H1 (cell line): ENCODE data around the gene ITPKB. TPM values are rescaled to one million over a fixed set of nuclear protein-coding genes. Genes with fewer than 3 reads are reported as not detected.

ENCODE experiments used
- CTCF ChIA-PET: fragments of 300-600 bp; sonication (Branson Sonifier 250); formaldehyde crosslinking; loops from one replicate; lab custom pipeline; 2021; ENCODE audit not compliant: partially characterized antibody; lab: Charles Lee
- POLR2A ChIA-PET: fragments of 300-600 bp; sonication (Branson Sonifier 250); formaldehyde crosslinking; loops from one replicate; lab custom pipeline; 2021; ENCODE audit warnings: inconsistent platforms; ENCODE audit not compliant: partially characterized antibody; lab: Charles Lee
- DNase-seq, 2 experiments: peaks; one replicate each; pipeline versions ENCODE4 v3.0.0 to v3.0.0-alpha.2; 2010 to 2022; ENCODE audit warnings: low spot score in 2 of 2, low read depth in 1 of 2, mixed read lengths in 1 of 2
- FAIRE-seq: peaks from 2 replicates; lab custom pipeline; 2011; peaks lifted over from hg19 to GRCh38; lab: Jason Lieb, UNC
- H2AFZ ChIP-seq: 2 replicates; pipeline ENCODE4 v1.8.1; 2012; ENCODE audit warnings: low read length, inconsistent platforms
- H2AK5ac ChIP-seq: 2 replicates; pipeline ENCODE4 v1.6.1; 2013; ENCODE audit warnings: low read depth, low read length
- H2BK120ac ChIP-seq: replicated peaks from 2 replicates; pipeline ENCODE3; 2013; ENCODE audit warnings: low read depth, low read length, inconsistent platforms
- H2BK12ac ChIP-seq: 2 replicates; pipeline ENCODE4 v1.6.1; 2013; ENCODE audit warnings: low read depth, low read length
- H2BK15ac ChIP-seq: 2 replicates; pipeline ENCODE4 v1.6.1; 2013; ENCODE audit warnings: low read length
- H2BK20ac ChIP-seq: 2 replicates; pipeline ENCODE4 v1.6.1; 2013; ENCODE audit warnings: low read length
- H2BK5ac ChIP-seq: 2 replicates; pipeline ENCODE4 v1.6.1; 2013; ENCODE audit warnings: low read depth, low read length
- H3K14ac ChIP-seq: 2 replicates; pipeline ENCODE4 v1.6.1; 2013; ENCODE audit warnings: inconsistent platforms; ENCODE audit not compliant: insufficient read length
- H3K18ac ChIP-seq: 2 replicates; pipeline ENCODE4 v1.6.1; 2013; ENCODE audit warnings: low read length; ENCODE audit errors: extremely low read depth
- H3K23ac ChIP-seq: 2 replicates; pipeline ENCODE4 v1.6.1; 2013; ENCODE audit warnings: inconsistent platforms; ENCODE audit not compliant: insufficient read length
- H3K23me2 ChIP-seq: 2 replicates; pipeline ENCODE4 v1.6.1; 2013; ENCODE audit warnings: low read depth, low read length
- H3K27ac ChIP-seq: 2 replicates; pipeline ENCODE4 v1.6.1; 2011; ENCODE audit warnings: low read depth, low read length, inconsistent platforms
- H3K27me3 ChIP-seq, 4 experiments: replicated peaks in 1 of 4; 1 replicate in 1 of 4; 2 replicates in 3 of 4; pipeline versions ENCODE4 v1.6.1 to v1.8.1; 2011 to 2013; ENCODE audit warnings: low read length in 3 of 4, mild to moderate bottlenecking in 3 of 4, inconsistent platforms in 2 of 4, mixed read lengths in 2 of 4, moderate library complexity in 1 of 4; ENCODE audit not compliant: control insufficient read depth in 3 of 4, insufficient read depth in 3 of 4; ENCODE audit errors: extremely low read depth in 1 of 4
- H3K36me3 ChIP-seq, 4 experiments: 2 replicates each; pipeline versions ENCODE4 v1.6.1 to v1.8.1; 2011 to 2013; ENCODE audit warnings: mild to moderate bottlenecking in 4 of 4, low read length in 3 of 4, moderate library complexity in 2 of 4, control low read depth in 1 of 4, inconsistent platforms in 1 of 4; ENCODE audit not compliant: insufficient read depth in 4 of 4, control insufficient read depth in 2 of 4
- H3K4ac ChIP-seq: replicated peaks from 2 replicates; pipeline ENCODE3; 2013; ENCODE audit warnings: low read length, low read depth, mixed read lengths, inconsistent platforms; ENCODE audit not compliant: insufficient read length
- H3K4me1 ChIP-seq, 4 experiments: replicated peaks in 1 of 4; 1 replicate in 1 of 4; 2 replicates in 3 of 4; pipeline versions ENCODE4 v1.6.1 to v1.8.1; 2011 to 2013; ENCODE audit warnings: low read length in 3 of 4, inconsistent platforms in 2 of 4, mixed read lengths in 1 of 4; ENCODE audit not compliant: insufficient read depth in 4 of 4, control insufficient read depth in 3 of 4
- H3K4me2 ChIP-seq, 2 experiments: 2 replicates each; pipeline versions ENCODE4 v1.6.1 to v1.8.1; 2011 to 2013; ENCODE audit warnings: low read depth in 2 of 2, low read length in 2 of 2, control low read depth in 1 of 2, inconsistent platforms in 1 of 2, mild to moderate bottlenecking in 1 of 2; ENCODE audit not compliant: insufficient read depth in 1 of 2
- H3K4me3 ChIP-seq, 4 experiments: fragments of 200-600, 300-600 bp in 1 of 4; sonication (generic), shearing (Covaris generic), sonication (Bioruptor Twin) in 1 of 4; 2 replicates each; pipeline versions ENCODE4 v1.5.1 to v1.8.1; 2011 to 2016; ENCODE audit warnings: low read length in 4 of 4, low read depth in 3 of 4, control low read depth in 2 of 4, inconsistent platforms in 2 of 4, mild to moderate bottlenecking in 2 of 4, mixed read lengths in 1 of 4, moderate library complexity in 1 of 4; ENCODE audit not compliant: insufficient read depth in 2 of 4; ENCODE audit errors: extremely low read depth in 1 of 4
- H3K56ac ChIP-seq: replicated peaks from 2 replicates; pipeline ENCODE3; 2013; ENCODE audit warnings: low read depth, mild to moderate bottlenecking, mixed read lengths, low read length, inconsistent platforms; ENCODE audit not compliant: insufficient read length
- H3K79me1 ChIP-seq: 2 replicates; pipeline ENCODE4 v1.6.1; 2013; ENCODE audit warnings: low read depth, low read length, control low read depth
- H3K79me2 ChIP-seq, 2 experiments: 2 replicates each; pipeline versions ENCODE4 v1.6.1 to v1.8.1; 2012 to 2013; ENCODE audit warnings: low read length in 2 of 2, mild to moderate bottlenecking in 2 of 2, inconsistent platforms in 1 of 2; ENCODE audit not compliant: insufficient read depth in 2 of 2, control insufficient read depth in 1 of 2
- H3K9ac ChIP-seq, 4 experiments: replicated peaks in 1 of 4; 1 replicate in 1 of 4; 2 replicates in 3 of 4; pipeline versions ENCODE4 v1.6.1 to v1.8.1; 2011 to 2013; ENCODE audit warnings: low read depth in 3 of 4, low read length in 3 of 4, control low read depth in 2 of 4, mild to moderate bottlenecking in 2 of 4, moderate library complexity in 2 of 4, inconsistent platforms in 1 of 4; ENCODE audit errors: extremely low read depth in 1 of 4
- H3K9me3 ChIP-seq, 2 experiments: 2 replicates each; pipeline versions ENCODE4 v1.6.1 to v1.8.1; 2012 to 2013; ENCODE audit warnings: mild to moderate bottlenecking in 2 of 2, moderate library complexity in 2 of 2, control low read depth in 1 of 2, inconsistent platforms in 1 of 2, low read depth in 1 of 2, low read length in 1 of 2, mixed read lengths in 1 of 2; ENCODE audit not compliant: insufficient read depth in 2 of 2
- H4K20me1 ChIP-seq, 2 experiments: replicated peaks in 1 of 2; 2 replicates each; pipeline versions ENCODE3 to v1.8.1; 2011 to 2013; ENCODE audit warnings: inconsistent platforms in 2 of 2, low read length in 2 of 2, mild to moderate bottlenecking in 1 of 2; ENCODE audit not compliant: insufficient read depth in 2 of 2, control insufficient read depth in 1 of 2
- H4K5ac ChIP-seq: 2 replicates; pipeline ENCODE4 v1.6.1; 2013; ENCODE audit warnings: low read length, low read depth, mixed read lengths, inconsistent platforms; ENCODE audit not compliant: insufficient read length
- H4K8ac ChIP-seq: 2 replicates; pipeline ENCODE4 v1.8.0; 2013; ENCODE audit warnings: mild to moderate bottlenecking, moderate library complexity, low read length, inconsistent platforms; ENCODE audit not compliant: insufficient read depth; ENCODE audit errors: extremely low read depth
- H4K91ac ChIP-seq: replicated peaks from 2 replicates; pipeline ENCODE3; 2013; ENCODE audit warnings: low read length, mixed read lengths, inconsistent platforms; ENCODE audit not compliant: insufficient read length
- ASH2L ChIP-seq: fragments of 200-600, 300-600 bp; sonication (generic); IDR thresholded peaks from one replicate; pipeline ENCODE4 v1.7.1; 2017; ENCODE audit warnings: low read length
- BCL11A ChIP-seq, 2 experiments: IDR thresholded peaks; one replicate each; pipeline ENCODE4 v1.6.1; 2011; ENCODE audit warnings: low read depth in 2 of 2, low read length in 2 of 2, mild to moderate bottlenecking in 2 of 2
- BRCA1 ChIP-seq: IDR thresholded peaks from 2 replicates; pipeline ENCODE4 v1.6.1; 2012; ENCODE audit warnings: low read depth, low read length, improper control_type of control experiment
- CREB1 ChIP-seq: IDR thresholded peaks from 2 replicates; pipeline ENCODE4 v1.6.1; 2012; ENCODE audit warnings: inconsistent platforms
- EGR1 ChIP-seq: IDR thresholded peaks from 2 replicates; pipeline ENCODE4 v1.6.1; 2011; ENCODE audit warnings: low read depth, low read length, borderline replicate concordance
- EP300 ChIP-seq, 2 experiments: IDR thresholded peaks; 1 replicate in 1 of 2; 2 replicates in 1 of 2; pipeline ENCODE4 v1.6.1; 2011 to 2012; ENCODE audit warnings: low read depth in 2 of 2, low read length in 2 of 2, mild to moderate bottlenecking in 2 of 2, borderline replicate concordance in 1 of 2, inconsistent platforms in 1 of 2, moderate library complexity in 1 of 2
- FOSL1 ChIP-seq: IDR thresholded peaks from 2 replicates; pipeline ENCODE4 v1.6.1; 2011; ENCODE audit warnings: mild to moderate bottlenecking, low read depth, low read length, moderate library complexity; ENCODE audit not compliant: insufficient read depth
- HDAC6 ChIP-seq: IDR thresholded peaks from one replicate; pipeline ENCODE4 v1.7.1; 2012; ENCODE audit warnings: low read depth, mild to moderate bottlenecking, inconsistent platforms, low read length, moderate library complexity
- KDM1A ChIP-seq: fragments of 200-600, 300-600 bp; sonication (generic); IDR thresholded peaks from 2 replicates; pipeline ENCODE4 v1.7.1; 2016; ENCODE audit warnings: mild to moderate bottlenecking, low read length, borderline replicate concordance
- SP4 ChIP-seq: IDR thresholded peaks from 2 replicates; pipeline ENCODE4 v1.6.1; 2012; ENCODE audit warnings: low read length, inconsistent platforms
- YY1 ChIP-seq: IDR thresholded peaks from 2 replicates; pipeline ENCODE4 v1.6.1; 2011; ENCODE audit warnings: low read depth, mild to moderate bottlenecking, low read length
- WGBS, 2 experiments: shearing (Covaris generic) in 1 of 2; methylation state at CpG; one replicate each; pipeline versions ENCODE4 v1.1.6 to v1.1.7; 2013 to 2015; ENCODE audit warnings: low lambda C conversion rate in 2 of 2, mixed read lengths in 2 of 2, inconsistent platforms in 1 of 2, low coverage in 1 of 2, missing lambda C conversion rate in 1 of 2; ENCODE audit not compliant: insufficient replicate concordance in 2 of 2, insufficient coverage in 1 of 2, insufficient read length in 1 of 2; ENCODE audit errors: extremely low coverage in 1 of 2, missing lambda C conversion rate in 1 of 2; 5-methylcytosine and 5-hydroxymethylcytosine counted together
- polyA plus RNA-seq, 7 experiments: library from polyadenylated mRNA; depleted of rRNA in 3 of 7; stranded (reverse) in 5 of 7; unstranded in 2 of 7; fragments of >200 nt in 5 of 7; fragments of 200-250 nt in 2 of 7; gene quantifications; 1 replicate in 5 of 7; 2 replicates in 1 of 7; 4 replicates in 1 of 7; pipeline versions ENCODE4 v1.2.1 to v1.2.3, GENCODE V29; 2011 to 2013; ENCODE audit warnings: missing spikeins in 2 of 7, mixed read lengths in 2 of 7
- total RNA-seq: library from RNA; stranded (reverse); fragmentation: NEBNext Ultra II Directional; extraction: Animal tissue kit (Norgen Biotek cat#: 25700); gene quantifications from 2 replicates; pipeline ENCODE4 v1.2.1, GENCODE V29; 2021

The ITPKB gene
- total and polyA plus RNA-seq, 2 of the 8 experiments (the other 6 are each of a cell fraction or from before 2014, with no cell fraction given): 1.7 to 4.8 TPM

GRCh38 chr1:226609836-226610455 lies 129.1 kb downstream of the ITPKB start:
- Histone ChIP-seq H3K23me2 (no peaks in the 10 kb centered on the region), H3K79me2 (no peaks in the 10 kb centered on the region), H3K23ac (no peak overlapping the region), H2AK5ac (no peak overlapping the region), H3K4ac (no peak overlapping the region), H2BK120ac (no peak overlapping the region), H2BK5ac (no peak overlapping the region), H4K5ac (no peak overlapping the region)
- FAIRE-seq: no peak
- TF ChIP-seq SP4: no peak
- TF ChIP-seq CREB1: no peak
- TF ChIP-seq YY1: no peak
- no peak for TF ChIP-seq EGR1
- TF ChIP-seq BRCA1: no peak
- TF ChIP-seq FOSL1: no peak
- TF ChIP-seq BCL11A (IDR thresholded peaks at IDR 0.05; ENCODE audit: low read depth in 2 of 2, low read length in 2 of 2): no peak
- TF ChIP-seq HDAC6: no peak
- no peak for TF ChIP-seq EP300 (IDR thresholded peaks at IDR 0.05; ENCODE audit: borderline replicate concordance in 1 of 2, low read depth in 2 of 2, low read length in 2 of 2)
- TF ChIP-seq ASH2L: no peak
- no peak for TF ChIP-seq KDM1A
- TF ChIP-seq, all 59 proteins: peak for 0
- Histone ChIP-seq H3K4me2 (no peak overlapping the region), H3K9me3 (no peaks in the 10 kb centered on the region), H3K56ac (no peak overlapping the region), H2BK12ac (no peak overlapping the region), H3K4me3 (no peak overlapping the region), H3K14ac (no peak overlapping the region), H3K27ac (no peak overlapping the region), H3K27me3 (no peaks in the 10 kb centered on the region), H2AFZ (no peak overlapping the region), H3K4me1 (peaks cover 0 to 18% (median 11%) of the 10 kb centered on the region in 4 experiments; a peak in 6 of 7 replicates), H3K36me3 (no peaks in the 10 kb centered on the region), H3K79me1 (0 out of 2 replicates have a peak, but pooled peaks cover 2% of the 10 kb centered on the region), H4K8ac (peak overlapping the region; percentile 18; the same call in 1 of the 2 replicates), H3K18ac (no peak overlapping the region), H4K20me1 (no peaks in the 10 kb centered on the region), H4K91ac (no peak overlapping the region), H2BK15ac (no peak overlapping the region), H3K9ac (no peak overlapping the region), H2BK20ac (no peak overlapping the region)
- CTCF ChIA-PET: interaction anchor here (1.0 to 6.4 kb wide), 18 partner anchors 10 to 207 kb away, joined by 3 to 49 read pairs (median 5); partner anchors contain the start of genes PARP1 and STUM
- WGBS, 2 experiments: 86% methylated on average over 11 of the region's 11 CpGs; no CpG with 5 or more reads in 1 of the 2 experiments
- POLR2A ChIA-PET: interaction anchor here (0.8 kb wide), 1 partner anchor 25 kb away, joined by 3 read pairs; no protein-coding TSS in a partner anchor
- DNase-seq: no peak
